ENCODE results near the gene MOCOS.

Gene MOCOS

GRCh38 chr18:36302676-36303075 is 115.4 kb downstream of the MOCOS start:
- DNase-seq (ENCODE audit: low read depth, low spot score): no peak

- no peak for DNase-seq (ENCODE audit: low read depth, low spot score)
These were observed 116.0 kb downstream of the MOCOS start for GRCh38 chr18:36303211-36303844.

- no peak for DNase-seq (ENCODE audit: low read depth, low spot score)
These were observed 117.4 kb downstream of the MOCOS start for GRCh38 chr18:36304723-36305122.

- DNase-seq (ENCODE audit: low read depth, low spot score): no peak
These were observed 118.1 kb downstream of the MOCOS start for GRCh38 chr18:36305375-36305774.

GRCh38 chr18:36307513-36307912 is 120.2 kb downstream of the MOCOS start:
- DNase-seq (ENCODE audit: low read depth, low spot score): no peak

GRCh38 chr18:36308711-36309435 is 121.6 kb downstream of the MOCOS start:
- no peak for DNase-seq (ENCODE audit: low read depth, low spot score)

GRCh38 chr18:36309436-36310391 is 122.4 kb downstream of the MOCOS start:
- DNase-seq (ENCODE audit: low read depth, low spot score): no peak

- DNase-seq (ENCODE audit: low read depth, low spot score): no peak
These were observed 123.8 kb downstream of the MOCOS start for GRCh38 chr18:36311026-36311570.

GRCh38 chr18:36312806-36313395 is 125.6 kb downstream of the MOCOS start:
- DNase-seq (ENCODE audit: low read depth, low spot score): no peak

- DNase-seq (ENCODE audit: low read depth, low spot score): no peak
These were observed 126.8 kb downstream of the MOCOS start for GRCh38 chr18:36314098-36314497.

- DNase-seq (ENCODE audit: low read depth, low spot score): no peak
These were observed 127.5 kb downstream of the MOCOS start for GRCh38 chr18:36314754-36315153.

- DNase-seq (ENCODE audit: low read depth, low spot score): no peak
These were observed 128.4 kb downstream of the MOCOS start for GRCh38 chr18:36315736-36316135.

GRCh38 chr18:36316246-36316645 is 128.9 kb downstream of the MOCOS start:
- DNase-seq (ENCODE audit: low read depth, low spot score): no peak
